ENCODE data around the gene SLC22A2. TPM values are rescaled to one million over a fixed set of nuclear protein-coding genes. Genes with fewer than 3 reads are reported as not detected.
"Not testable (repeated sequence)": the region's sequence is repeated elsewhere in the genome, so short reads cannot be mapped to it uniquely, and the experiment has no call there.

Gene SLC22A2
- total and polyA plus RNA-seq, 2 donors (not counting 3 experiments of a cell fraction or from before 2014, with no cell fraction given): not detected

GRCh38 chr6:160237597-160238275 is 20.9 kb downstream of the SLC22A2 start:
- H3K9me1 ChIP-seq (replicated peaks; ENCODE audit: control insufficient read depth, extremely low read depth, insufficient read depth, low read length); DNase-seq (ENCODE audit: low read depth, low spot score); POLR2A ChIA-PET; FAIRE-seq; H3K79me2 ChIP-seq (ENCODE audit: control insufficient read depth, insufficient read depth, low read length); dilution Hi-C loops (cut with MboI; ENCODE audit: extremely low pct_ligation_motif_present, low sequenced_read_pairs); H3K36me3 ChIP-seq (ENCODE audit: control insufficient read depth in 2 of 2, extremely low read depth in 1 of 2, insufficient read depth in 2 of 2, low read length in 2 of 2); H3K4me1 ChIP-seq (ENCODE audit: control insufficient read depth, extremely low read depth, insufficient read depth, low read length); BruUV-seq (replicated peaks); H3K9ac ChIP-seq (replicated peaks; ENCODE audit: extremely low read depth, insufficient read depth, low read length); H4K20me1 ChIP-seq (replicated peaks; ENCODE audit: control insufficient read depth, extremely low read depth, insufficient read depth, low read length); intact Hi-C loops (cut with micrococcal nuclease); H3K27me3 ChIP-seq (ENCODE audit: control insufficient read depth in 2 of 2, insufficient read depth in 2 of 2, low read length in 2 of 2); H3K4me3 ChIP-seq (replicated peaks in 1 of 3; ENCODE audit: insufficient read depth in 1 of 3, low read depth in 1 of 3, low read length in 3 of 3); H3K9me3 ChIP-seq (replicated peaks; ENCODE audit: control insufficient read depth, insufficient read depth, low read length); H3K27ac ChIP-seq (ENCODE audit: insufficient read depth, low read depth, low read length); H2AFZ ChIP-seq (ENCODE audit: low read depth, low read length); H3K4me2 ChIP-seq (ENCODE audit: insufficient read depth, low read length); CTCF ChIA-PET: not testable (repeated sequence)

- H2AFZ ChIP-seq (ENCODE audit: low read depth, low read length); H3K27me3 ChIP-seq (ENCODE audit: control insufficient read depth in 2 of 2, insufficient read depth in 2 of 2, low read length in 2 of 2); BruUV-seq (replicated peaks); H3K4me2 ChIP-seq (ENCODE audit: insufficient read depth, low read length); H4K20me1 ChIP-seq (replicated peaks; ENCODE audit: control insufficient read depth, extremely low read depth, insufficient read depth, low read length); POLR2A ChIA-PET; H3K9ac ChIP-seq (replicated peaks; ENCODE audit: extremely low read depth, insufficient read depth, low read length); H3K4me3 ChIP-seq (replicated peaks in 1 of 3; ENCODE audit: insufficient read depth in 1 of 3, low read depth in 1 of 3, low read length in 3 of 3); CTCF ChIA-PET; H3K27ac ChIP-seq (ENCODE audit: insufficient read depth, low read depth, low read length); intact Hi-C loops (cut with micrococcal nuclease); dilution Hi-C loops (cut with MboI; ENCODE audit: extremely low pct_ligation_motif_present, low sequenced_read_pairs); H3K4me1 ChIP-seq (ENCODE audit: control insufficient read depth, extremely low read depth, insufficient read depth, low read length); DNase-seq (ENCODE audit: low read depth, low spot score); H3K36me3 ChIP-seq (ENCODE audit: control insufficient read depth in 2 of 2, extremely low read depth in 1 of 2, insufficient read depth in 2 of 2, low read length in 2 of 2); H3K9me3 ChIP-seq (replicated peaks; ENCODE audit: control insufficient read depth, insufficient read depth, low read length); H3K79me2 ChIP-seq (ENCODE audit: control insufficient read depth, insufficient read depth, low read length); FAIRE-seq; H3K9me1 ChIP-seq (replicated peaks; ENCODE audit: control insufficient read depth, extremely low read depth, insufficient read depth, low read length): not testable (repeated sequence)
Observed at GRCh38 chr6:160236235-160236872, 22.3 kb downstream of the SLC22A2 start.

- CTCF ChIA-PET; DNase-seq (ENCODE audit: low read depth, low spot score); FAIRE-seq; H2AFZ ChIP-seq (ENCODE audit: low read depth, low read length); H3K4me3 ChIP-seq (replicated peaks in 1 of 3; ENCODE audit: insufficient read depth in 1 of 3, low read depth in 1 of 3, low read length in 3 of 3); BruUV-seq (replicated peaks); H3K27me3 ChIP-seq (ENCODE audit: control insufficient read depth in 2 of 2, insufficient read depth in 2 of 2, low read length in 2 of 2); H3K9me3 ChIP-seq (replicated peaks; ENCODE audit: control insufficient read depth, insufficient read depth, low read length); H3K4me1 ChIP-seq (ENCODE audit: control insufficient read depth, extremely low read depth, insufficient read depth, low read length); H3K27ac ChIP-seq (ENCODE audit: insufficient read depth, low read depth, low read length); intact Hi-C loops (cut with micrococcal nuclease); H4K20me1 ChIP-seq (replicated peaks; ENCODE audit: control insufficient read depth, extremely low read depth, insufficient read depth, low read length); H3K9ac ChIP-seq (replicated peaks; ENCODE audit: extremely low read depth, insufficient read depth, low read length); H3K79me2 ChIP-seq (ENCODE audit: control insufficient read depth, insufficient read depth, low read length); dilution Hi-C loops (cut with MboI; ENCODE audit: extremely low pct_ligation_motif_present, low sequenced_read_pairs); H3K36me3 ChIP-seq (ENCODE audit: control insufficient read depth in 2 of 2, extremely low read depth in 1 of 2, insufficient read depth in 2 of 2, low read length in 2 of 2); H3K9me1 ChIP-seq (replicated peaks; ENCODE audit: control insufficient read depth, extremely low read depth, insufficient read depth, low read length); H3K4me2 ChIP-seq (ENCODE audit: insufficient read depth, low read length); POLR2A ChIA-PET: not testable (repeated sequence)
Observed at GRCh38 chr6:160233950-160234640, 24.5 kb downstream of the SLC22A2 start.

Data from endothelial cell of umbilical vein (primary cell).